HepG2 (cell line): ENCODE results near the gene NUBP1. TPM values are rescaled to one million over a fixed set of nuclear protein-coding genes. Genes with fewer than 3 reads are reported as not detected.

Experiments
- CERS6 ChIP-seq: sonication (generic); formaldehyde crosslinking; IDR thresholded peaks from 2 replicates; pipeline ENCODE4 v1.5.0; 2020; ENCODE audit warnings: missing genetic modification reagents
- EHMT2 ChIP-seq: fragments of 200-600 bp; sonication (generic); IDR thresholded peaks from 2 replicates; pipeline ENCODE4 v1.7.0; 2017; ENCODE audit warnings: antibody characterized with exemption, low read depth, low read length, borderline replicate concordance
- ELF4 ChIP-seq: sonication (generic); formaldehyde crosslinking; IDR thresholded peaks from 2 replicates; pipeline ENCODE4 v1.5.0; 2020; ENCODE audit warnings: missing genetic modification reagents, mild to moderate bottlenecking, moderate library complexity, borderline replicate concordance
- FOXM1 ChIP-seq: sonication (generic); formaldehyde crosslinking; IDR thresholded peaks from 2 replicates; pipeline ENCODE4 v1.5.0; 2020; ENCODE audit warnings: missing genetic modification reagents
- KLF11 ChIP-seq: IDR thresholded peaks from 2 replicates; pipeline ENCODE4 v1.6.1; 2016; ENCODE audit warnings: missing compliant biosample characterization
- MAFF ChIP-seq: IDR thresholded peaks from 2 replicates; pipeline ENCODE4 v1.6.1; 2011; ENCODE audit warnings: low read depth, low read length, improper control_type of control experiment
- MEF2D ChIP-seq: sonication (generic); formaldehyde crosslinking; IDR thresholded peaks from 2 replicates; pipeline ENCODE4 v1.5.1; 2020; ENCODE audit warnings: mild to moderate bottlenecking, missing genetic modification reagents
- MLLT10 ChIP-seq: sonication (generic); formaldehyde crosslinking; IDR thresholded peaks from 2 replicates; pipeline ENCODE4 v1.4.0; 2020; ENCODE audit warnings: missing genetic modification reagents
- MTA1 ChIP-seq: sonication (generic); formaldehyde crosslinking; IDR thresholded peaks from 2 replicates; pipeline ENCODE4 v1.4.0; 2020; ENCODE audit warnings: missing genetic modification reagents, mild to moderate bottlenecking, borderline replicate concordance
- REXO4 ChIP-seq: sonication (generic); formaldehyde crosslinking; IDR thresholded peaks from 2 replicates; pipeline ENCODE4 v1.8.0; 2022; ENCODE audit warnings: missing genetic modification reagents, mild to moderate bottlenecking, borderline replicate concordance
- THYN1 ChIP-seq: sonication (generic); formaldehyde crosslinking; IDR thresholded peaks from 2 replicates; pipeline ENCODE4 v1.8.1; 2023; ENCODE audit warnings: low read depth, mild to moderate bottlenecking, moderate library complexity, missing genetic modification reagents, borderline replicate concordance
- TMF1 ChIP-seq: sonication (generic); formaldehyde crosslinking; IDR thresholded peaks from 2 replicates; pipeline ENCODE4 v1.8.1; 2022; ENCODE audit warnings: low read depth, missing genetic modification reagents
- ZHX1 ChIP-seq: sonication (generic); formaldehyde crosslinking; IDR thresholded peaks from 2 replicates; pipeline ENCODE4 v1.8.1; 2022; ENCODE audit warnings: low read depth, mild to moderate bottlenecking, missing genetic modification reagents
- ZNF30 ChIP-seq: sonication (generic); formaldehyde crosslinking; IDR thresholded peaks from 2 replicates; pipeline ENCODE4 v1.5.0; 2020; ENCODE audit warnings: mild to moderate bottlenecking, missing genetic modification reagents
- ZNF460 ChIP-seq: sonication (generic); formaldehyde crosslinking; IDR thresholded peaks from 2 replicates; pipeline ENCODE4 v1.5.1; 2020; ENCODE audit warnings: missing genetic modification reagents, mild to moderate bottlenecking, borderline replicate concordance
- ZNF512 ChIP-seq: sonication (generic); formaldehyde crosslinking; IDR thresholded peaks from 2 replicates; pipeline ENCODE4 v1.4.0; 2020; ENCODE audit warnings: mild to moderate bottlenecking, missing genetic modification reagents
- ZNF737 ChIP-seq: sonication (generic); formaldehyde crosslinking; IDR thresholded peaks from 2 replicates; pipeline ENCODE4 v1.5.0; 2020; ENCODE audit warnings: missing genetic modification reagents, mild to moderate bottlenecking, borderline replicate concordance
- ZNF781 ChIP-seq: sonication (generic); formaldehyde crosslinking; IDR thresholded peaks from 2 replicates; pipeline ENCODE4 v1.5.1; 2020; ENCODE audit warnings: borderline replicate concordance, mild to moderate bottlenecking, missing genetic modification reagents; ENCODE audit errors: not compliant biosample characterization
- ZNF878 ChIP-seq: sonication (generic); formaldehyde crosslinking; IDR thresholded peaks from 2 replicates; pipeline ENCODE4 v1.8.1; 2023; ENCODE audit warnings: mild to moderate bottlenecking, missing genetic modification reagents, moderate library complexity
- polyA plus RNA-seq, 8 experiments: library from polyadenylated mRNA; depleted of rRNA in 3 of 8; stranded (reverse) in 7 of 8; unstranded in 1 of 8; fragments of >200 nt; fragmentation: Illumina TruSeq in 4 of 8; extraction: Trizol in 4 of 8; gene quantifications; 2 replicates each; pipeline versions ENCODE4 v1.2.1 to v1.2.3, GENCODE V29; 2011 to 2016; ENCODE audit warnings: low read depth in 4 of 8, missing spikeins in 1 of 8, mixed read lengths in 1 of 8; ENCODE audit not compliant: insufficient read depth in 1 of 8
- total RNA-seq, 5 experiments: library from RNA; depleted of rRNA; stranded (reverse); fragments of >200 nt; fragmentation: Illumina TruSeq; extraction: Trizol; gene quantifications; 2 replicates each; pipeline ENCODE4 v1.2.3, GENCODE V29; 2016; ENCODE audit warnings: low read depth in 1 of 5

Gene NUBP1
- total and polyA plus RNA-seq, 2 of the 13 experiments (the other 11 are each of a cell fraction or from before 2014, with no cell fraction given) = 53.5 to 70.4 TPM

GRCh38 chr16:10743610-10744369 lies at the start of gene NUBP1 (continued):
- TF ChIP-seq EHMT2 (peak; percentile 73; the same call in 1 of the 2 replicates), MLLT10 (CRISPR knock-in tag) (no peak), THYN1 (0 out of 2 replicates have a peak, but pooled peaks have one; percentile 55), FOXM1 (CRISPR knock-in tag) (0 out of 2 replicates have a peak, but pooled peaks have one; percentile 3), ZNF512 (CRISPR knock-in tag) (no peak), ZNF878 (CRISPR knock-in tag) (peak; percentile 73), ZHX1 (peak; percentile 91), CERS6 (CRISPR knock-in tag) (no peak), ZNF781 (CRISPR knock-in tag) (peak; percentile 97), ZNF460 (CRISPR knock-in tag) (no peak; the same call in 1 of the 2 replicates), ZNF737 (CRISPR knock-in tag) (0 out of 2 replicates have a peak, but pooled peaks have one; percentile 56), MEF2D (CRISPR knock-in tag) (peak; percentile 93), REXO4 (CRISPR knock-in tag) (peak; percentile 69; the same call in 1 of the 2 replicates), TMF1 (CRISPR knock-in tag) (peak; percentile 97), MAFF (peak; percentile 73), ZNF30 (CRISPR knock-in tag) (peak; percentile 95), ELF4 (CRISPR knock-in tag) (peak; percentile 93; the same call in 1 of the 2 replicates), MTA1 (CRISPR knock-in tag) (peak; percentile 93; the same call in 1 of the 2 replicates), KLF11 (CRISPR knock-in tag) (peak; percentile 27; the same call in 1 of the 2 replicates)
